Femur (tissue), 1 donor: ENCODE measurements around the gene SLC35F1.

ENCODE experiments used
- DNase-seq: peaks from one replicate; pipeline ENCODE4 v3.0.0-alpha.2; 2017

Gene SLC35F1

GRCh38 chr6:118128755-118129154, 221.7 kb downstream of the SLC35F1 start:
- DNase-seq = no peak

- DNase-seq = no peak
These were observed 227.1 kb downstream of the SLC35F1 start for GRCh38 chr6:118134206-118134605.

GRCh38 chr6:118134736-118135135, 227.7 kb downstream of the SLC35F1 start:
- no peak for DNase-seq

- DNase-seq = no peak
These were observed 228.3 kb downstream of the SLC35F1 start for GRCh38 chr6:118135371-118135770.

- no peak for DNase-seq
These were observed 234.1 kb downstream of the SLC35F1 start for GRCh38 chr6:118141211-118141610.

- DNase-seq = no peak
These were observed 239.5 kb downstream of the SLC35F1 start for GRCh38 chr6:118146584-118146983.

- no peak for DNase-seq
These were observed 240.4 kb downstream of the SLC35F1 start for GRCh38 chr6:118147511-118147910.

- no peak for DNase-seq
These were observed 241.5 kb downstream of the SLC35F1 start for GRCh38 chr6:118148561-118148960.

- DNase-seq = no peak
These were observed 245.5 kb downstream of the SLC35F1 start for GRCh38 chr6:118152524-118152923.

GRCh38 chr6:118161343-118161742, 254.3 kb downstream of the SLC35F1 start:
- DNase-seq = no peak

GRCh38 chr6:118163542-118163941, 256.5 kb downstream of the SLC35F1 start:
- no peak for DNase-seq

- DNase-seq = no peak
These were observed 258.4 kb downstream of the SLC35F1 start for GRCh38 chr6:118165500-118165899.

- DNase-seq = no peak
These were observed 261.4 kb downstream of the SLC35F1 start for GRCh38 chr6:118168421-118168820.

GRCh38 chr6:118171852-118172251, 264.8 kb downstream of the SLC35F1 start:
- DNase-seq = no peak

- DNase-seq = no peak
These were observed 267.0 kb downstream of the SLC35F1 start for GRCh38 chr6:118174071-118174470.

- DNase-seq = no peak
These were observed 270.7 kb downstream of the SLC35F1 start for GRCh38 chr6:118177720-118178119.

GRCh38 chr6:118179048-118179447, 272.0 kb downstream of the SLC35F1 start:
- DNase-seq = no peak

- no peak for DNase-seq
These were observed 279.9 kb downstream of the SLC35F1 start for GRCh38 chr6:118186672-118187567.

GRCh38 chr6:118187568-118188164, 280.6 kb downstream of the SLC35F1 start:
- DNase-seq = no peak

GRCh38 chr6:118188561-118188960, 281.5 kb downstream of the SLC35F1 start:
- no peak for DNase-seq

GRCh38 chr6:118197539-118197938, 290.5 kb downstream of the SLC35F1 start:
- DNase-seq = no peak

GRCh38 chr6:118198746-118199145, 291.7 kb downstream of the SLC35F1 start:
- no peak for DNase-seq

GRCh38 chr6:118200160-118200559, 293.1 kb downstream of the SLC35F1 start:
- DNase-seq = no peak

- no peak for DNase-seq
These were observed 295.5 kb downstream of the SLC35F1 start for GRCh38 chr6:118202517-118202916.
